HUES48 (cell line): Measurements from ENCODE around the gene VLDLR.
A peak's percentile ranks its signal among the peaks of the same experiment; 100 is the strongest.

Experiments
- H3K27ac ChIP-seq: one replicate; pipeline ENCODE4 v1.7.0; 2013; ENCODE audit warnings: low read depth, low read length, inconsistent platforms
- H3K27me3 ChIP-seq: 2 replicates; pipeline ENCODE4 v1.6.1; 2013; ENCODE audit warnings: mild to moderate bottlenecking, low read length; ENCODE audit not compliant: control insufficient read depth, insufficient read depth
- H3K36me3 ChIP-seq: 2 replicates; pipeline ENCODE4 v1.6.1; 2013; ENCODE audit warnings: low read length; ENCODE audit not compliant: control insufficient read depth, insufficient read depth
- H3K4me1 ChIP-seq: 2 replicates; pipeline ENCODE4 v1.6.1; 2013; ENCODE audit warnings: mild to moderate bottlenecking, low read length; ENCODE audit not compliant: control insufficient read depth, insufficient read depth
- H3K4me3 ChIP-seq: 2 replicates; pipeline ENCODE4 v1.5.1; 2013; ENCODE audit warnings: mild to moderate bottlenecking, low read depth, low read length
- H3K9ac ChIP-seq: 2 replicates; pipeline ENCODE4 v1.6.1; 2013; ENCODE audit warnings: mild to moderate bottlenecking, low read depth, low read length, moderate library complexity
- H3K9me3 ChIP-seq: 2 replicates; pipeline ENCODE4 v1.6.1; 2013; ENCODE audit warnings: low read length; ENCODE audit not compliant: control insufficient read depth, insufficient read depth

VLDLR gene

GRCh38 chr9:2622461-2623287 lies 1.1 kb downstream of the VLDLR start:
- H3K9ac ChIP-seq, result peak overlapping the region; percentile 24
- H3K36me3 ChIP-seq, result no peaks in the 10 kb centered on the region; the same call in 1 of the 2 replicates
- no peaks in the 10 kb centered on the region for H3K9me3 ChIP-seq
- peak overlapping the region; percentile 57 for H3K27ac ChIP-seq
- peaks cover 36% of the 10 kb centered on the region for H3K27me3 ChIP-seq
- peaks cover 29% of the 10 kb centered on the region for H3K4me1 ChIP-seq
- peak overlapping the region; percentile 73 for H3K4me3 ChIP-seq

DNA sequence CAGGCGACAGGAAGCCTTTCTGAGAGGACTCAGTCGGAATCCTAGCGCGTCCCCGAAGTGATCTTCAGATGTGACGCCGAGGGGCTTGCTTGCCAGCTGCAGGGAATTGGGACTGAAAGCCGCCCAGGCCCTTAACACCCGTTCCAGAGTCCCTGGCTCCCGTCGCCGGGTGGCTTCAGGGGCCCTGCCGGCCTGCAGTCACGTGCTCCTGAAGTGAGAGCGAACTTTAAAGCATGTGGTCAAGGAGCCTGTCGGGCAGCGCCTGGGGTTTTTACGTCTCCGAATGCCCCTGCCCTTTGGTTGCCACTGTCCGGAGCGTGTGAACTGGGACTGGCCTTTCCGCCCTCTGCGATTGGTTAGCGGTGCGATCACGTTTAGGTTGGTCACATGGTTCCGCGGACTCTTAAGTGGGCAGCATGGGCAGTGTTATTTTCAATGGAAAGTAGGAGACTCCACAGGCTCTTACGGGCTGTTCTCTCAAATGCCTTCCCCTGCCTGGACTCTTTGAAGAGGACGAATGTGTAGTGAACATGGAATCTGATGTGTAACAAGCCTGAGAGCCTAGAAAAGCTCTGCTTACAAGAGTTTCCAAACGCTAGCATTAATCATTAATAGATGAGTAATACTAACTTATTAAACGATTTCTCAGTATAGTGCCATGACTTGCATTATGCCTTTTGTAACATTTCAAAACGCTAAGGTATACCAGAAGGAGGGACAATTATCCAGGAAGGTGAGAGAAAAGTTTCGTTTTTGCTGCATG lies 1.9 kb downstream of the VLDLR start:
- Histone ChIP-seq H3K36me3 (no peaks in the 10 kb centered on the region; the same call in 1 of the 2 replicates), H3K4me3 (peak overlapping the region; percentile 73), H3K9ac (0 out of 2 replicates have a peak overlapping the region, but pooled peaks have one; percentile 24), H3K9me3 (no peaks in the 10 kb centered on the region), H3K27ac (peak overlapping the region; percentile 27), H3K27me3 (peaks cover 36% of the 10 kb centered on the region), H3K4me1 (peaks cover 29% of the 10 kb centered on the region)

GRCh38 chr9:2624051-2624682 lies 2.6 kb downstream of the VLDLR start:
- H3K36me3 ChIP-seq, result no peaks in the 10 kb centered on the region; the same call in 1 of the 2 replicates
- peaks cover 29% of the 10 kb centered on the region for H3K4me1 ChIP-seq
- no peak overlapping the region for H3K9ac ChIP-seq
- H3K27me3 ChIP-seq, result peaks cover 36% of the 10 kb centered on the region
- H3K4me3 ChIP-seq, result peak overlapping the region; percentile 73
- no peak overlapping the region for H3K27ac ChIP-seq
- H3K9me3 ChIP-seq, result no peaks in the 10 kb centered on the region

GRCh38 chr9:2625427-2625826 lies 3.8 kb downstream of the VLDLR start:
- H3K27ac ChIP-seq, result no peak overlapping the region
- no peak overlapping the region for H3K9ac ChIP-seq
- peaks cover 28% of the 10 kb centered on the region for H3K27me3 ChIP-seq
- H3K4me1 ChIP-seq, result peaks cover 24% of the 10 kb centered on the region
- H3K4me3 ChIP-seq, result no peak overlapping the region
- no peaks in the 10 kb centered on the region for H3K9me3 ChIP-seq
- H3K36me3 ChIP-seq, result no peaks in the 10 kb centered on the region; the same call in 1 of the 2 replicates

- Histone ChIP-seq H3K27me3 (peaks cover 8% of the 10 kb centered on the region), H3K9me3 (no peaks in the 10 kb centered on the region), H3K4me1 (peaks cover 33% of the 10 kb centered on the region), H3K9ac (no peak overlapping the region), H3K4me3 (no peak overlapping the region), H3K27ac (no peak overlapping the region), H3K36me3 (no peaks in the 10 kb centered on the region; the same call in 1 of the 2 replicates)
Observed at GRCh38 chr9:2628919-2629318, 7.3 kb downstream of the VLDLR start.

GRCh38 chr9:2630158-2630557 lies 8.6 kb downstream of the VLDLR start:
- Histone ChIP-seq H3K9ac (no peak overlapping the region), H3K4me1 (peaks cover 34% of the 10 kb centered on the region), H3K27me3 (no peaks in the 10 kb centered on the region), H3K9me3 (no peaks in the 10 kb centered on the region), H3K27ac (no peak overlapping the region), H3K36me3 (peaks cover 1% of the 10 kb centered on the region; the same call in 1 of the 2 replicates), H3K4me3 (no peak overlapping the region)

DNA sequence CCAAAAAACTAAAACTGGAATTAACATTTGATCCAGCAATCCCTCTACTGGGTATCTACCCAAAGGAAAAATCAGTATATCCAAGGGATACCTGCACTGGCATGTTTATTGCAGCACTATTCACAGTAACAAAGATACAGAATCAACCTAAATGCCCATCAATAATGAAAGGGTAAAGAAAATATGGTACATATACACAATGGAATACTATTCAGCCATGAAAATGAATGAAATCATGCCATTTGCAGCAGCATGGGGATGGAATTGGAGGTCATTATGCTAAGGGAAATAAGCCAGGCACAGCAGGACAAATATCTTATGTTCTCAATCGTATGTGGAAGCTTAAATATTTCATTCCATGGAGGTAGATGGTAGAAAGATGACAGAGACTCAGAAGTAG lies 9.7 kb downstream of the VLDLR start:
- H3K4me1 ChIP-seq, result peaks cover 31% of the 10 kb centered on the region
- H3K9ac ChIP-seq, result no peak overlapping the region
- H3K36me3 ChIP-seq, result peaks cover 12% of the 10 kb centered on the region
- H3K9me3 ChIP-seq, result no peaks in the 10 kb centered on the region
- no peak overlapping the region for H3K4me3 ChIP-seq
- no peak overlapping the region for H3K27ac ChIP-seq
- H3K27me3 ChIP-seq, result no peaks in the 10 kb centered on the region

DNA sequence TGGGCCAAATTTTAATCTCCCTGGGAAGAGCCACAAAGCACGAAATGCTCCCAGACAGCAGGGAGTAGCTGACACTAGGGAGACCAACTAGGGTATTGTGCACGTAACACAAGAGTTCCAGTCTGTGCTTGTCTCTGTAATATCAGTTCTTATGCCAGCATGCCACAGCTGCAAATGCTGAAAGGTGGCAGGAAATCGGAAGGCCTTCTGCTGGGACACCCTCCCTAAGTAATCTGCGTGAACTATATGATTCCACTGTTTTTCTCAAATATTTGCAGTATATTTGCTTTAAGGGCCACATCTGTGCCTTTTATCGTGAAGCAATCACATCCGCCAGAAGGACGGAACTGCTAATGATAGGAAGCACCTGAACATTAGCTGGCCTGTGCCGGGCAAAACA lies 12.6 kb downstream of the VLDLR start:
- Histone ChIP-seq H3K36me3 (peaks cover 33% of the 10 kb centered on the region), H3K27ac (no peak overlapping the region), H3K4me1 (peaks cover 20% of the 10 kb centered on the region), H3K27me3 (no peaks in the 10 kb centered on the region), H3K9me3 (no peaks in the 10 kb centered on the region), H3K9ac (no peak overlapping the region), H3K4me3 (no peak overlapping the region)

DNA sequence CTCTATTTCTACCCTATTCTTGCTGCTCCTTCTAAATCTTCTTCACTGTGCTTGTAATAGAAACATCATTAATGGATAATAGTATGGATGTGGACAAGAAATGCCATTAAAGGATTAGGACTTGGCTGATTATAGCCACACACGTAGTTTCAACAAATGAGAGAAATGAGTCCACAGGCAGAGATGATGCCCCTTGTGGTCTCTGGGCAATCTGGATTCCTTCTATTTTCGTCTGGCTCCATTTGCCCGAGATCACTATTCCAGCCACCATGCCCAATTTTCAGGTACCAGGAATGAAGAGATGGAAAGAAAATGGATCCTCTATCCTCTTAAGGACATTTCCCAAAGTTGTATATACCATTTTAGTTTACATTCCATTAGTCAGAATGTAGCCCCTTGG lies 13.2 kb downstream of the VLDLR start:
- H3K27me3 ChIP-seq, result no peaks in the 10 kb centered on the region
- H3K36me3 ChIP-seq, result peaks cover 39% of the 10 kb centered on the region
- H3K4me1 ChIP-seq, result peaks cover 20% of the 10 kb centered on the region
- no peaks in the 10 kb centered on the region for H3K9me3 ChIP-seq
- H3K27ac ChIP-seq, result no peak overlapping the region
- H3K9ac ChIP-seq, result no peak overlapping the region
- H3K4me3 ChIP-seq, result no peak overlapping the region

DNA sequence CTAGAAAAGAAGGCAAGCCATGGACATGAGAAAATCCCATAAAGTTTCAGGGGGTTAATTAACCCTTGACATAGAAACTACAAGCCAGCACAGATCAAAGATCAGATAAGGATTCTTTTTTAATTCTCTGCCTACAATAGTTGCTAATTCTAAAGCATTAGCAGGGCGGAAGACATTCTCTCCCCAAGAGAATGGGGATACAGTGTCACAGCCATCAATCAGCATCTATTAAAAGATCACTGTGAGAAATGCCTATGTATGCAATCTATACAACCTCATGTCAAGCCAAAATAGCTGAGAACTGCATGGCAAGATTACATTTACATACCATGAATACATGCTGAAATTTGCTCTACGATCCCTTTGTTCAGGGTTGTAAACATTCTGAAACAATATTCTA lies 14.3 kb downstream of the VLDLR start:
- H3K27ac ChIP-seq, result no peak overlapping the region
- H3K36me3 ChIP-seq, result peaks cover 50% of the 10 kb centered on the region
- no peak overlapping the region for H3K9ac ChIP-seq
- H3K27me3 ChIP-seq, result no peaks in the 10 kb centered on the region
- H3K4me1 ChIP-seq, result peaks cover 20% of the 10 kb centered on the region
- H3K9me3 ChIP-seq, result no peaks in the 10 kb centered on the region
- no peak overlapping the region for H3K4me3 ChIP-seq
